AG09319 (cell line): Measurements from ENCODE around the gene IL7R.

Experiments used
- DNase-seq: peaks from one replicate; pipeline ENCODE4 v3.0.0-alpha.2; 2010; ENCODE audit warnings: low read depth; ENCODE audit errors: extremely low read depth
- CTCF ChIP-seq: IDR thresholded peaks from 2 replicates; pipeline ENCODE4 v1.5.1; 2011; ENCODE audit warnings: low read depth, mild to moderate bottlenecking, inconsistent platforms, low read length, moderate library complexity

IL7R gene

GRCh38 chr5:35861718-35862117 is 5.0 kb downstream of the IL7R start:
- no peak for TF ChIP-seq CTCF
- no peak for DNase-seq

- DNase-seq: no peak
- TF ChIP-seq CTCF: no peak
Observed at GRCh38 chr5:35862126-35862525, 5.4 kb downstream of the IL7R start.

- no peak for DNase-seq
- TF ChIP-seq CTCF: no peak
Observed at GRCh38 chr5:35863159-35863558, 6.5 kb downstream of the IL7R start.

GRCh38 chr5:35867998-35868397 is 11.3 kb downstream of the IL7R start:
- TF ChIP-seq CTCF: no peak
- DNase-seq: no peak

- DNase-seq: no peak
- no peak for TF ChIP-seq CTCF
Observed at GRCh38 chr5:35869685-35870277, 13.1 kb downstream of the IL7R start.

GRCh38 chr5:35870605-35871004 is 13.9 kb downstream of the IL7R start:
- DNase-seq: no peak
- TF ChIP-seq CTCF: no peak

GRCh38 chr5:35876454-35876853 is 19.8 kb downstream of the IL7R start:
- DNase-seq: no peak
- no peak for TF ChIP-seq CTCF
